HG03460 (cell line): ENCODE data around the gene DOCK10.

Experiments
- ATAC-seq: cut with Tn5 transposase; IDR thresholded peaks from one replicate; pipeline ENCODE4 v1.9.1; 2021; ENCODE audit not compliant: unreplicated experiment

Gene DOCK10

DNA sequence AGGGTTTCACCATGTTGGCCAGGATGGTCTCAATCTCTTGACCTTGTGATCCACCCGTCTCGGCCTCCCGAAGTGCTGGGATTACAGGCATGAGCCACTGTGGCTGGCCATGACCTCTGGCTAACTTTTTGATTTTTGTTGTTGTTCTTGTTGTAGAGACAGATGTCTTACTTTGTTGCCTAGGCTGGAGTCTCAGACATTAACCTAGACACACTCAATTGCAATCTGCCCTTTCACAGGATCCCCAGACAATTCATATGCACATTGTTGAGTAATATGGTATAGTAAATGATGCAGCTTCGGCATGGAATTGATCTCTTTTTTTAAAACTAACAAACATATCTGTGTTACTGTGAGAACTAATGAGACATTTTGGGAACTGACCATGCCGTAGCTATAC is 195.6 kb downstream of the DOCK10 start:
- no peak for ATAC-seq

GRCh38 chr2:224846161-224846560 is 196.1 kb downstream of the DOCK10 start:
- ATAC-seq = no peak

- ATAC-seq = no peak
Measured at GRCh38 chr2:224843141-224843540, 199.1 kb downstream of the DOCK10 start.

DNA sequence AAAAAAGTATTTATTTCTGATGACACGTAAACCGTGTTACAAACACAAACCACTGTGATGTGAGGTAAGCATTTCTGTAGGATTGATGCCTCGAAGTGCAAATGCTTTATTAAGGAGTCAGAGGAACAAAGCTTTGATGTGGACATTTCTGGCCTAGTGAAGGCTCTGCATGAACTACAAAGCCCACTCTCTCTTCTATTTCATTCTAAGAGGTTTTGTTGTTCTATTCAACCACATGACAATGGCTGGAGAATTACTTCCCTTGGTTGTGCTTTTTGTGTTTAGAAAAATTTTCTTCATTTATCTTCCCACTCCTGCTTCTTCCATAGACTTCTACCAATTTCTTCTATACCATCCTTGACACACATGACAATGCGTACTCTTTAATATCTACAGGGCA is 200.4 kb downstream of the DOCK10 start:
- ATAC-seq = no peak

DNA sequence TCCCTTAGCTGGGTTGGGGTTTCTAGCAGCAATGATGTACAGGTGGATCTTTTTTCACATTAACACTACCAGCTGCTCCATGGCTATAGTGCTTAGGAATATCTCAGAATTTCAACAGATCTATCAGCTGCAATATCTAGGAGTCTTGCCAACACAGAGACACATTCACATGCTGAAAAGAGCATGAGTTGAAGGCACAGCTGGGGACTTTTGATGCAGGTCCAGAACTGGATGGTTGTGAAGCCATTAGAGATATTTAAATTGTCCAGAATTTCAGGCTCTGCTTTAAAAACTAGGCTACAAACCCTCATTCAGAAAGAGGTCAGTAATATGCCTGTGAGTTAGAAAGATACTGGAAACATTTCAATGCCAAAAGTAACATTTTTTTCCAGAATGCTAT is 203.9 kb downstream of the DOCK10 start:
- ATAC-seq = no peak

DNA sequence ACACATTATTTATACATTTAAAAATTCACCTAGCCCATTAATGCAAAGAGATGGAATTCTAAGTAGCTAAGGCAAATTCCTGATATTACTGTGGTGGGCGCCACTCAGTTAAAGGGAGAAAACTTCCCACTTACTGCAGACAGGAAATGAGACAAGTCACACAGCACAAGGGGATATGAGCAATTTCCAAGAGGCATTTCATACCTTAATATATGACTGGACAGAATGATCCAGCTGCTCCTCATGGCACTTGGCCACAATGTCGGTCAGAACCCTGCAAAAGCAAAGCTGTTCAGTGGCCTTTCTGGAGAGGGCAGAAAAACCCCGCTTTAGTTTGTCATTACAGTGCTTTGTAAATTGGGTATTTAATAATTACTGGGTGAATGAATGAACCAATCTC is 204.7 kb downstream of the DOCK10 start:
- ATAC-seq = no peak

GRCh38 chr2:224837066-224837465 is 205.2 kb downstream of the DOCK10 start:
- ATAC-seq = no peak

DNA sequence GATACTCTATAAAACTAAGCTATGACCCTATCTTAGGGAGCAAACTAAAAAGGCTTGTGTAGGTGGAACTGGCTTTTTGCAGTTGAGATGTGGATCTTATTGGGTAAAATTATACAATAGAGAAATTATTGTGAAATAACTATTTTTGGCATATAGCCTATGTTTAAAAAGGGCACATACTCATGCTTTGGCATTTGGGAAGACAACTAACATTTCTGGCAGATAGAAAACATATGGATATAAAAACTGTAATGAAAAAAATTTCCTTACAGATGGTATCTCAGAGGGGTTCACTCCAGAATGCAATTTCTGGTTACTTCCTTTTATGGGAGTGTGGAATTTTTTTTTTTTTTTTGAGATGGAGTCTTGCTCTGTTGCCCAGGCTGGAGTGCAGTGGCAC is 206.0 kb downstream of the DOCK10 start:
- no peak for ATAC-seq

DNA sequence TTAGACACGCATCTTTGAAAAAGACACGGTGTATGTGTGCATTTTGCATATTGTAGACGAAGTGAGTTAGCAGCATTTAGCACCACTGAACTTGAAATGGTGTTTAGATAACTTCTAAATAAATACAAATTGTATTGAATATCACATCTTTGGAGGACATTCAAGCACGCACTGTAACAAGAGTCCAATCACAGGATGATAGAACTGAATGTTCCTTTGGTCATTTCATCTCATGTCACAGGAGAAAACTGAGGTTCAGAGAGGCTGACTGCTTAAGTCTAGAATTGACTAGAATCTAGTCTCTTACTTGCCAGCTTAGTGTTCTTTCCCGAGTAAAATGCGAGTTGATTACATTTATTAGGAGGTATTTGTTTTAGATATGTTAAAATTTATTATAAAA is 206.9 kb downstream of the DOCK10 start:
- no peak for ATAC-seq

GRCh38 chr2:224833986-224834385 is 208.3 kb downstream of the DOCK10 start:
- ATAC-seq = no peak

DNA sequence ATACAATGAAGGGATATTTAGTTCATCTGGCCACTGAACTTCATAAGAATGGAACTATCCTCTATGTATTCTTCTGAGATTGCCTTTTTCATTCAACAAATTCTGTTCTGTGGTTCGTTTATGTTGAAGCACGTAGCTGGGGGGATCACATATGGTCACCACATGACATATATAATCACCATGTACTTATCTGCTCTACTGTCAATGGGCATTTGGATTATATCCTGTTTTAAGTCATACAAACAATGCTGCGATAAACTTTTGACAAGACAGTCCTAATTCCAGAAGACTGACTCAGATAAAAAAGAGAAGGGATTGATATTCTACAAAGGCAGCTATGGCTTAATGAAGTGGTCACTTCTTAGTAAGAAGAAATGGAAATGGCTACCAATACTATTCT is 210.1 kb downstream of the DOCK10 start:
- no peak for ATAC-seq

DNA sequence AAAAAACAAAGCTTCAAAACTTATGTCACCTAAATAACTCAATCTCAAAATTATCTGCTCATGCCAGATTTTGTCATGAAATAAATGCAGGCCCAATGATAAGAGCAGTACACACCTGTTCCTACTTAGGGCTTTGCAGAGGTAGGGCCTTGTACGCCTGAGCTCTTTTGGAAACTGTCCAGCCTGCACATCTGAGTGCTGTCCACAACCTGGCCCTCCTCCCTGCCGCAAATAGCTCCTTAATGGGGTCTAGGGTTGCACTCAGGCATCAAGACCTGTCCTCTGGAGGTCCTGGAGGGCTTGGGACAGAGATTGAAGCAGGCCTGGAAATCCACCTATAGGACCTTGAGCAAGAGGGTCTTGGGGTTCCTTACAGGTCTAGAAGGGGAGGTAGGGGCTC is 210.7 kb downstream of the DOCK10 start:
- no peak for ATAC-seq

DNA sequence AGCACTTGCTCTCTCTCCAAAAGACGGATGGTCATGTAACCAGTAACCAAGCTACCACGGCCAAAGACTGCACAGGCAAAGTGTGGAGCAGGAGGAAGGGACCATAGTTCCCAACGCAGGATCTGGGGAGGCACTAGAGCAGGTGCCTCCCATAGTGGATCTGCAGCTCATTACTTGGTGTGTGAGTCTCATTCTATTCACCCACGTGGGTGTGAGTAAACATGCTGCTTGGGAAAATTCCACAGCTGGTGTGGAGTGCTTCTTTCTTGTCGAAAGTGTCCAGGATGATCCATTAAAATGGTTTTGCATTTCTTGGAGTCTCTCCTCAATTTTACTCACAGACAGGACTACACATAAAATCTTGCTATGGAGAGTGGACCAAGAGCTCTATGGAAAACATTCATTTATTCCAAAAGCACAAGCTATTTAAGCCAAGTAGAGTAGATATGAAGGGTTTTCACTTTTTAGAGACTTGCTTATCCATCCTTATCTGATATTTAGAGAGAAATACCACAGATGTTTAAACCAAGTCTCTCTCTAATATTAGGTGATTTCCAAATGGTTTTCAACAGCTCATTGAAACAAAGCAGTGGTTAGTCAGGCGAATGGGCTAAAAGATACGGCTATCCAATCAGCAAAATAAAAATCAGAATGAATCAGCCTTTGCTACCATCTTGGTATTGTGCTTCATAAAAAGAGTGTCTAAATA is 221.8 kb downstream of the DOCK10 start:
- no peak for ATAC-seq

DNA sequence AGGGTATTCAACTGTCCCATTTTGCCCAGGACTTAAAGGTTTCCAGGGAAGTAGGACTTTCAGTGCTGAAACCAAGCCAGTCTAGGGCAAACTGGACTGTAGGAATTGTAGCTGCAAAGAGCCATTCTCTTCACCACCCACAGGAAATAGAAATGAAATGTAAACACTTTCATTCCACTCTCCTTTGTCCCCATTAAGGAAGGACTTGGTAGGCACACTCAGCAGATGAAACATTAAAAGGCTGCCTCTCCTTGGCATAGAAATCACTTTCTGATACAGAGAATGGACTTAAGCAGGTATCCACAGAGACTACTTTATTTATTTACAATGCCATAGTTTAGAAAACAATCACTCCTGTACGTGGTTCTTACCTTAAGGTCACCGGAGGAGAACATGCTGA is 223.2 kb downstream of the DOCK10 start:
- ATAC-seq = no peak

DNA sequence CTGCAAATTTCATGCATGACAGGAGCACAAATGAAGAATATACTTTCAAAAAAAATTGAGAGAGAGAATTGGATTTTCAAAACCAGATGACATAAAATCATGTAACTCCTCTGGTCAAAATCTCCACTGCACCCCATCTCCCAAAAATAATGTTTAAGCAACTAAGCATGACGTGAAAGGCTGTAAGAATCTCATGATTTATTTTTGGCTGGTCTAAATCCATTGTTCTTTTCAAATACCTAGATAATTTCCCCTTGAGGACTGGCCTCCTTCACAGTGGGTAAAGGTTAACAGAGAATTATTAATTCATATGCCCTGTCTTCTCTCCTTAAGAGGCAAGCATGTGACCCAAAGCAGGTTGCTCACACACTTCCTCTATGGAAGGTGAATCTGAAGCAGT is 224.6 kb downstream of the DOCK10 start:
- no peak for ATAC-seq

DNA sequence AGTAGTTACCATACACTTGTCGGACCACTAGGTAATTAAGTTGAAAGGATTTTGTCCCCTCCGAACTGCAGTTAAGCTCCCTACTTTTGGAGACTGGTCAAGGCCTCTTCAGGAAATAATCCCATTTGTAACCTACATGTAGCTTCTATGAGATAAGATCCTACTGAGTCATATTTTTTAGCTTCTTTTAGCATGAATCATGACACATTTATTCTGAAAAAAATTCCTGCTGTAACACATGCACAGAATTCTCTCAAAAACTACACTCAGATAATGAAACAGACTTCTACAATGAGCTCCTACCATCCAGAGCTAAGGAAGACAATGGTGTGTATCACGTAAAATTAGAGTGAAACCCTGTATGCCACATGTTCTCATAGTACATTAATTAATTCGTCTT is 225.5 kb downstream of the DOCK10 start:
- no peak for ATAC-seq

- no peak for ATAC-seq
Measured at GRCh38 chr2:224813578-224813977, 228.7 kb downstream of the DOCK10 start.

GRCh38 chr2:224807153-224807964 is 234.9 kb downstream of the DOCK10 start:
- ATAC-seq = no peak

GRCh38 chr2:224803930-224804329 is 238.3 kb downstream of the DOCK10 start:
- no peak for ATAC-seq

- ATAC-seq = no peak
Measured at GRCh38 chr2:224802407-224802806, 239.9 kb downstream of the DOCK10 start.

DNA sequence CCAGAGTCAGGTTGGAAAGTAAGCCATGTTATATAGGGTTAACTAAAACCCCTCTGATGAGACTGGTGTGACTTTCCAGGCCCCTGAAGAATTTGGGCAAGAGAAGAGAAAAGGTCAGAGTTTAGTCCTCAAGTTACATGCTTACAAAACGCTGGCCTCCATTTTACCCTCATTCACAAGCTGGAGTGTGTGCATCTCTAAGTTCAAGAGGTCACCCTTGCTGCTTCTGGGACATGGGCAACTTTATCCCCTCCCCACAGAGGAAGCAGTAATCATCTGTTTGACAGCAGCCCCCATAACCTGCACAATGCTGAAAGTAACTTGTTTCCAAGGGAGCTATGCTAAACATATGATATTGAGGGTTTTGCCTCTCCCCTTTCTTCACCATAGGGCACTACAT is 240.9 kb downstream of the DOCK10 start:
- no peak for ATAC-seq

DNA sequence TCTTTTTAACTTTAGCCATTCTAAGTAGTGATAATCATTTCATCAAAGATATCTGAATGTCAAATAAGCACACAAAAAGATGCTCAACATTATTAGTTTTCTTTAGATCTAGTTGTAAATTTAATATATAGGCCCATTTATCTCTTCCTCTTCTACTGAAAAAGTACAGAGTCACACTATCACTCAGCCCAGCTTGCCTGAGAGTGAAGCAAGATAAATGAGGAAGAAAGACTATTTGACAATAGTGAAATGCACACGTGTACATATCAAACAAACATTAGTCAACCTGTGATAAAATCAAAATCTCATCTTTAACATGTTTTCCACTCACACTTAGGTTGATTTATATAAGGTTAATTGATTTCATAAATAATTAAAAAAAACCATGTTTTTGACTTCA is 242.6 kb downstream of the DOCK10 start:
- ATAC-seq = no peak

DNA sequence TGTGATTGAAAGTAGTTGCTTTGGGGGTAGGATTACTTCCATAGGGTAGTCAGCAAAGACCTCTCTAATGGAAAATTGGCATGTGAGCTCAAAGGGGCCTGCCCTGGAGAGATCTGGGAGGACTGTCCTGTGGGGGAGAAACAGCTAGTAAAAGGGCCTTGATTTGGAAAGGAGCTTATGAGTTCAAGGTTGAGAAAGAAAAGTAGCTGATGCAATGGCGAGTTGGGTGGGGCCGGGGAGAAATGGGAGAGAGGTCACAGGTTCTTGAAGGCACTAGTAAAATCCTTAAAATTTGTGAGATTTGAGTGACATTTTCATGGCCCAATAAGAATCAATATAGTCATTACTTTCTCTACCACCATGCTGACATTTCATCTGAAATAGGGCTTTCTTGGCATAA is 244.1 kb downstream of the DOCK10 start:
- no peak for ATAC-seq
